Loucy (cell line): ENCODE results near the gene RACK1.
"Not testable (repeated sequence)": the region's sequence is repeated elsewhere in the genome, so short reads cannot be mapped to it uniquely, and the experiment has no call there.

Source experiments
- CTCF ChIP-seq: fragments of 200-600 bp; sonication (generic); conservative IDR thresholded peaks from 2 replicates; pipeline ENCODE4 v1.5.1; 2014; ENCODE audit warnings: mild to moderate bottlenecking, antibody characterized with exemption, low read length
- EZH2phosphoT487 ChIP-seq: fragments of 200-600 bp; IDR thresholded peaks from 2 replicates; pipeline ENCODE4 v1.6.1; 2018; ENCODE audit warnings: antibody characterized with exemption, mild to moderate bottlenecking, moderate library complexity, borderline replicate concordance

DNA sequence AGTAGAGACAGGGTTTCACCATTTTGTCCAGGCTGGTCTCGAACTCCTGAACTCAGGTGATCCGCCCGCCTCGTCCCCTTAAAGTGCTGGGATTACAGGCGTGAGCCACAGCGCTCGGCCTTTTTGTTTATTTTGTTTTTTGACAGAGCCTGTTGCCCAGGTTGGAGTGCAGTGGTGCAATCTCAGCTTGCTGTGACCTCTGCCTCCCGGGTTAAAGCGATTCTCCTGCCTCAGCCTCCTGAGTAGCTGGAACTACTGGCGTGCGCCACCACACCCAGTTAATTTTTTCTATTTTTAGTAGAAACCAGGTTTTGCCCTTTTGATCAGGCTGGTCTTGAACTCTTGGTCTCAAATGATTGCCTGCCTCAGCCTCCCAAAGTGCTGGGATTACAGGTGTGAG is 33.6 kb downstream of the RACK1 start:
- TF ChIP-seq CTCF, EZH2phosphoT487: not testable (repeated sequence)
